Measurements from ENCODE around the gene SULT1C2. TPM values are rescaled to one million over a fixed set of nuclear protein-coding genes. Genes with fewer than 3 reads are reported as not detected.

SULT1C2 gene
- 0.34 to 0.88 TPM (median 0.53 TPM) in 5 replicates for total RNA-seq (2022; extraction: Qiagen RNA extraction; ENCODE audit: low read depth)

DNA sequence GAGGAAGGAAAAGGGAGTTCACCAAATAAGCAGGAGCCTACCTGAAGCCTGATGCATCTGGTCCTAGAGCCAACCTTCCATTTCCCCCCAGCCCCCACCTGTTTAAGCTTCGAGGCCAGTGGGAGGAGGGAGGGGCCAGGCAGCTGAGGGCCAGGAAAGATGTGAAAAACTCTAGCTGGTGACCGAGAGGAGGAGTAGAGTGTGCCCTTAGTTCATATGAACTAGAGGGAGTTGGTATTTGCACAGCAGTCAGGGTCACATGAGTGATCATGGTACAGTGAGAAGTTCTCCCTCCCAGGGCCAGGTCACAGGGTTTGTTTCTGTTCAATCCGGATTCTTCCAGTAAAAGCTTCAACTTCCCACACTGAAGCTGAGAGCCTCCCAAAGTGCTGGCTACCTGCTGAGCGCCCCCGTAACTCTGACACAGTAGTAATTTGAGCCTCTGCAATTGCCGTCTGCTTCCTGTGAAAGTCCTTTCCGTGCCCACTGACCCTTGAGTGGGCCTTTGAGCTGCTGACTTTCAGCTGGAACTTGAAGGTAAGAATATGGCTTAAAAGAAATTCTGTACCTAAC, at the start of gene SULT1C2:
SULT1C2 (plus strand) TSS at position 362 of the 573 bp plus-strand sequence. CDS start 4,773 bp downstream, outside the sequence.

DNA sequence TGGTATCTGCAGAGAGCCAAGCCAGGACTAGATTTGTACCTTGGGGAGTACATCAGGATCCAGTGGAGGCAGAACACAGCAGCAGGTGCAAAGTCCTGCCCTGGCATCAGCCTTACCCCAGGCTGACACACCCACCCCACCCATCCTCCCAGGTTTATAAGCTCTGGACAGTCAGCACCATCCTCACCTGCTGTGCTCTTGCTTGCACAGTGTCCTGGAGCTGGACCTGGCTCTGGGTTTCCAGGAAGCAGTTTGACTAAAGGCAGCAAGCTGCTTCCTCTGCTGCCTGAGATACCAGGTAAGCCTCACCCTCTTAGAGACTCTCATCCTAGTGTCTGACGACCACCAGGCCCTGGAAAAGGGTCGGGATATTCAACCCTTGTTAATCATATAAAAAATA, 48.9 kb upstream of the SULT1C2 start, which contains the start of gene SULT1C3:
SULT1C3 (plus strand) TSS at position 183 of the 400 bp plus-strand sequence. CDS start 7,227 bp downstream, outside the sequence.

Other genes starting within 250 kb of the SULT1C2 start
- gene SULT1C3, start 48.9 kb upstream of the SULT1C2 start, total RNA-seq (2022; extraction: Qiagen RNA extraction; ENCODE audit: low read depth), result not detected in 5 replicates
- 0.27 TPM in 1 of 5 replicates, not detected in the others for gene SULT1C4, start 89.1 kb downstream of the SULT1C2 start, total RNA-seq (2022; extraction: Qiagen RNA extraction; ENCODE audit: low read depth)
- gene GCC2, start 160.3 kb downstream of the SULT1C2 start, total RNA-seq (2022; extraction: Qiagen RNA extraction; ENCODE audit: low read depth), result 9.2 to 20.0 TPM (median 17.7 TPM) in 5 replicates
- gene LIMS1, start 245.6 kb downstream of the SULT1C2 start, total RNA-seq (2022; extraction: Qiagen RNA extraction; ENCODE audit: low read depth), result 40.6 to 67.2 TPM (median 53.0 TPM) in 5 replicates